A549 (cell line): Measurements from ENCODE around the gene TRAF7. TPM values are rescaled to one million over a fixed set of nuclear protein-coding genes. Genes with fewer than 3 reads are reported as not detected.

Experiments
- ATAC-seq, 2 experiments: fragments of 200-7000 bp in 1 of 2; fragments of >200 bp in 1 of 2; cut with Nextera tagmentation in 1 of 2; cut with Tn5 transposase in 1 of 2; 3 replicates each; pipeline versions ENCODE4 v1.8.0 to v1.9.1; 2018 to 2020; ENCODE audit warnings: mild to moderate bottlenecking in 1 of 2, moderate library complexity in 1 of 2
- CTCF ChIA-PET: fragments of 300-600 bp; sonication (Branson Sonifier 250); formaldehyde crosslinking; extraction: SDS; loops from one replicate; lab custom pipeline; 2021; ENCODE audit warnings: antibody characterized with exemption, inconsistent platforms; lab: Yijun Ruan, JAX
- POLR2A ChIA-PET: fragments of 350-600 bp; formaldehyde crosslinking; extraction: SDS; loops from one replicate; lab custom pipeline; 2021; ENCODE audit warnings: antibody characterized with exemption, inconsistent platforms; lab: Yijun Ruan, JAX
- DNase-seq, 2 experiments: peaks; one replicate each; pipeline versions ENCODE4 v3.0.0 to v3.0.0-alpha.2; 2011 to 2016; ENCODE audit warnings: low read depth in 1 of 2, low spot score in 1 of 2
- FAIRE-seq: peaks from 2 replicates; lab custom pipeline; 2011; peaks lifted over from hg19 to GRCh38; lab: Jason Lieb, UNC
- H3K27ac ChIP-seq, 2 experiments: fragments of >200 bp; sonication (Bioruptor Twin); formaldehyde crosslinking; 3 replicates each; pipeline ENCODE4 v1.5.1; 2016 to 2017
- H3K4me1 ChIP-seq: fragments of >200 bp; sonication (Bioruptor Twin); formaldehyde crosslinking; 3 replicates; pipeline ENCODE4 v1.6.1; 2016
- H3K4me2 ChIP-seq: fragments of >200 bp; sonication (Bioruptor Twin); formaldehyde crosslinking; 3 replicates; pipeline ENCODE4 v1.6.1; 2016
- H3K4me3 ChIP-seq: fragments of >200 bp; sonication (Bioruptor Twin); formaldehyde crosslinking; 3 replicates; pipeline ENCODE4 v1.5.1; 2016
- H3K9me3 ChIP-seq: fragments of >200 bp; sonication (Bioruptor Twin); formaldehyde crosslinking; 3 replicates; pipeline ENCODE4 v1.6.1; 2016
- CEBPB ChIP-seq, 2 experiments: fragments of >200 bp in 1 of 2; sonication (Bioruptor Twin) in 1 of 2; formaldehyde crosslinking in 1 of 2; IDR thresholded peaks; 2 replicates each; pipeline ENCODE4 v1.6.1; 2012 to 2016
- CHD4 ChIP-seq: fragments of 200-600 bp; sonication (generic); IDR thresholded peaks from 2 replicates; pipeline ENCODE4 v1.6.1; 2016; ENCODE audit warnings: antibody characterized with exemption, mild to moderate bottlenecking, borderline replicate concordance
- CTCF ChIP-seq: fragments of >200 bp; sonication (Bioruptor Twin); formaldehyde crosslinking; IDR thresholded peaks from 3 replicates; pipeline ENCODE4 v1.5.1; 2016
- E2F6 ChIP-seq: IDR thresholded peaks from 2 replicates; pipeline ENCODE4 v1.6.1; 2012; ENCODE audit warnings: low read depth, borderline replicate concordance
- EHF ChIP-seq: fragments of 250-450 bp; sonication (Bioruptor Pico); IDR thresholded peaks from 2 replicates; pipeline ENCODE4 v1.5.0; 2020; ENCODE audit warnings: mild to moderate bottlenecking
- EHMT2 ChIP-seq: fragments of 200-600 bp; sonication (generic); IDR thresholded peaks from 2 replicates; pipeline ENCODE4 v1.6.1; 2016; ENCODE audit warnings: antibody characterized with exemption, low read depth, mild to moderate bottlenecking, moderate library complexity
- EP300 ChIP-seq, 2 experiments: fragments of >200 bp; sonication (Bioruptor Twin); formaldehyde crosslinking; IDR thresholded peaks; 2 replicates in 1 of 2; 3 replicates in 1 of 2; pipeline ENCODE4 v1.6.1; 2016 to 2017
- FOSB ChIP-seq: fragments of 250-450 bp; sonication (Bioruptor Pico); IDR thresholded peaks from 2 replicates; pipeline ENCODE4 v1.5.0; 2020; ENCODE audit warnings: mild to moderate bottlenecking, moderate library complexity
- FOSL2 ChIP-seq, 2 experiments: fragments of 450-650 bp in 1 of 2; fragments of >200 bp in 1 of 2; sonication (Bioruptor Twin) in 1 of 2; formaldehyde crosslinking; IDR thresholded peaks; 2 replicates each; pipeline versions ENCODE4 v1.5.0 to v1.6.1; 2016 to 2020; ENCODE audit warnings: mild to moderate bottlenecking in 1 of 2, moderate library complexity in 1 of 2
- FOXS1 ChIP-seq: fragments of 250-450 bp; sonication (Bioruptor Pico); IDR thresholded peaks from 2 replicates; pipeline ENCODE4 v1.5.0; 2020; ENCODE audit warnings: mild to moderate bottlenecking, moderate library complexity
- HDAC2 ChIP-seq: fragments of 200-600 bp; sonication (generic); IDR thresholded peaks from 2 replicates; pipeline ENCODE4 v1.6.1; 2016
- HES2 ChIP-seq: fragments of >200 bp; sonication (Bioruptor Twin); formaldehyde crosslinking; IDR thresholded peaks from 2 replicates; pipeline ENCODE4 v1.6.1; 2016
- HOXA7 ChIP-seq: fragments of 250-450 bp; sonication (Bioruptor Pico); IDR thresholded peaks from 2 replicates; pipeline ENCODE4 v1.5.0; 2020; ENCODE audit warnings: mild to moderate bottlenecking, moderate library complexity
- KDM1A ChIP-seq: fragments of 200-600 bp; sonication (generic); IDR thresholded peaks from 2 replicates; pipeline ENCODE4 v1.6.1; 2016; ENCODE audit warnings: low read depth, mild to moderate bottlenecking
- MYC ChIP-seq: IDR thresholded peaks from 2 replicates; pipeline ENCODE4 v1.6.1; 2012; ENCODE audit warnings: mild to moderate bottlenecking, inconsistent platforms, low read length, improper control_type of control experiment, borderline replicate concordance
- NFE2L2 ChIP-seq: fragments of 150-350 bp; conservative IDR thresholded peaks from 2 replicates; pipeline ENCODE4 v1.6.1; 2014; ENCODE audit warnings: low read length
- NPAS2 ChIP-seq: fragments of 250-450 bp; sonication (Bioruptor Pico); IDR thresholded peaks from 2 replicates; pipeline ENCODE4 v1.8.0; 2022; ENCODE audit warnings: mild to moderate bottlenecking, moderate library complexity, borderline replicate concordance
- POLR2A ChIP-seq: IDR thresholded peaks from 2 replicates; pipeline ENCODE4 v1.6.1; 2012; ENCODE audit warnings: mild to moderate bottlenecking, low read length
- RAD21 ChIP-seq, 2 experiments: fragments of >200 bp in 1 of 2; sonication (Bioruptor Twin) in 1 of 2; formaldehyde crosslinking in 1 of 2; IDR thresholded peaks in 1 of 2; conservative IDR thresholded peaks in 1 of 2; 2 replicates in 1 of 2; 3 replicates in 1 of 2; pipeline ENCODE4 v1.6.1; 2012 to 2018; ENCODE audit warnings: inconsistent platforms in 1 of 2
- RARB ChIP-seq: fragments of 250-450 bp; sonication (Bioruptor Pico); IDR thresholded peaks from 2 replicates; pipeline ENCODE4 v1.8.0; 2021; ENCODE audit warnings: mild to moderate bottlenecking, moderate library complexity
- RCOR1 ChIP-seq: fragments of 150-350 bp; IDR thresholded peaks from 2 replicates; pipeline ENCODE4 v1.6.1; 2014; ENCODE audit warnings: antibody characterized with exemption, low read length, low read depth
- RNF2 ChIP-seq: fragments of 200-600 bp; sonication (generic); IDR thresholded peaks from 2 replicates; pipeline ENCODE4 v1.6.1; 2016; ENCODE audit warnings: low read depth, mild to moderate bottlenecking, antibody characterized with exemption, moderate library complexity, borderline replicate concordance
- SREBF2 ChIP-seq: fragments of 450-650 bp; IDR thresholded peaks from 2 replicates; pipeline ENCODE4 v1.6.1; 2014; ENCODE audit warnings: mild to moderate bottlenecking, moderate library complexity
- TFCP2L1 ChIP-seq: fragments of 250-450 bp; sonication (Bioruptor Pico); IDR thresholded peaks from 2 replicates; pipeline ENCODE4 v1.5.0; 2021; ENCODE audit warnings: mild to moderate bottlenecking
- USF2 ChIP-seq: fragments of 450-650 bp; IDR thresholded peaks from 2 replicates; pipeline ENCODE4 v1.6.1; 2014; ENCODE audit warnings: antibody characterized with exemption
- ZC3H11A ChIP-seq: fragments of 450-650 bp; IDR thresholded peaks from 2 replicates; pipeline ENCODE4 v1.6.1; 2014; ENCODE audit warnings: antibody characterized with exemption, mild to moderate bottlenecking
- ZNF302 ChIP-seq: fragments of 250-450 bp; sonication (Bioruptor Pico); IDR thresholded peaks from 2 replicates; pipeline ENCODE4 v1.9.0; 2021; ENCODE audit warnings: inconsistent platforms, mild to moderate bottlenecking, moderate library complexity
- ZSCAN20 ChIP-seq: fragments of 250-450 bp; sonication (Bioruptor Pico); IDR thresholded peaks from 2 replicates; pipeline ENCODE4 v1.8.0; 2022; ENCODE audit warnings: mild to moderate bottlenecking, moderate library complexity
- WGBS: methylation state at CpG from one replicate; pipeline ENCODE4 v1.1.6; 2017; ENCODE audit errors: missing lambda C conversion rate; 5-methylcytosine and 5-hydroxymethylcytosine counted together
- polyA plus RNA-seq, 4 experiments: library from polyadenylated mRNA; depleted of rRNA in 3 of 4; stranded (reverse); fragments of >200 nt; fragmentation: RNase III in 1 of 4; extraction: RNeasy Plus Mini Kit Qiagen cat#74134 plus additional on column Dnase treatment in 1 of 4; gene quantifications; 2 replicates in 3 of 4; 3 replicates in 1 of 4; pipeline ENCODE4 v1.2.3, GENCODE V29; 2011 to 2017
- TF ChIP-seq, protein P1 (sequence below): fragments of 250-450 bp; sonication (Bioruptor Pico); IDR thresholded peaks from 2 replicates; pipeline ENCODE4 v1.5.0; 2021; ENCODE audit warnings: mild to moderate bottlenecking, moderate library complexity, borderline replicate concordance

The TRAF7 gene
- polyA plus RNA-seq, 2 of the 4 experiments (the other 2 are of a cell fraction) = 31.9 to 50.0 TPM

DNA sequence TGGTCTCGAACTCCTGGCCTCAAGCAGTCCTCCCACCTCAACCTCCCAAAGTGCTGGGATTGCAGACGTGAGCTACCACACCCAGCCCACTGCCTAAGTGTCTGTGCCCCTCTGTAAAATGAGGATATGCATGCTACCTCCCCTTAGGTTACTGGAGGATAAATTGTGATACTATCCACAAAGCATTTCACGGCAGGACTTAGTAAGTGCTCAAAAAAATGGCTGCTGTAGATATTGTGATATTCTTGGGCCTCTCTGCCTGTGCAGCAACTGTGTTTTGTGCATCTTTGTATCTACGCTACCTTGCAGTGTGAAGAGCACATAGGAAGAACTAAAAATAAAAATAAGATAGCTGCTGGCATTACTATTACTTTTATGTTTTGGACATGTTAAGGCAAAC is 42.7 kb downstream of the TRAF7 start:
- 72% methylated on average over 4 of the region's 4 CpGs for WGBS
- 0 out of 6 replicates have a peak overlapping the region, but pooled peaks of 1 of the 2 experiments have one; percentile 6 for H3K27ac ChIP-seq
- FAIRE-seq = no peak
- no peaks in the 10 kb centered on the region for H3K9me3 ChIP-seq
- ChIA-PET POLR2A (interaction anchor here (1.0 to 1.5 kb wide), 2 partner anchors 43 to 53 kb away, joined by 3 read pairs; partner anchors contain the start of genes ECI1 and TRAF7), CTCF (interaction anchor here (5.0 kb wide), 1 partner anchor 53 kb away, joined by 33 read pairs; the partner anchor contains the start of gene ECI1)
- H3K4me1 ChIP-seq = peaks cover 18% of the 10 kb centered on the region
- TF ChIP-seq RCOR1 = no peak
- TF ChIP-seq, protein P1, sequence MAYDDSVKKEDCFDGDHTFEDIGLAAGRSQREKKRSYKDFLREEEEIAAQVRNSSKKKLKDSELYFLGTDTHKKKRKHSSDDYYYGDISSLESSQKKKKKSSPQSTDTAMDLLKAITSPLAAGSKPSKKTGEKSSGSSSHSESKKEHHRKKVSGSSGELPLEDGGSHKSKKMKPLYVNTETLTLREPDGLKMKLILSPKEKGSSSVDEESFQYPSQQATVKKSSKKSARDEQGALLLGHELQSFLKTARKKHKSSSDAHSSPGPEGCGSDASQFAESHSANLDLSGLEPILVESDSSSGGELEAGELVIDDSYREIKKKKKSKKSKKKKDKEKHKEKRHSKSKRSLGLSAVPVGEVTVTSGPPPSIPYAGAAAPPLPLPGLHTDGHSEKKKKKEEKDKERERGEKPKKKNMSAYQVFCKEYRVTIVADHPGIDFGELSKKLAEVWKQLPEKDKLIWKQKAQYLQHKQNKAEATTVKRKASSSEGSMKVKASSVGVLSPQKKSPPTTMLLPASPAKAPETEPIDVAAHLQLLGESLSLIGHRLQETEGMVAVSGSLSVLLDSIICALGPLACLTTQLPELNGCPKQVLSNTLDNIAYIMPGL = no peak
- TF ChIP-seq FOSB (CRISPR knock-in tag) = no peak
- TF ChIP-seq ZNF302 (CRISPR knock-in tag) = no peak
- TF ChIP-seq KDM1A = no peak
- no peak for TF ChIP-seq CHD4
- TF ChIP-seq POLR2A = no peak
- TF ChIP-seq HOXA7 = no peak
- TF ChIP-seq CEBPB (IDR thresholded peaks at IDR 0.05) = no peak
- TF ChIP-seq, all 56 proteins: peak for 0
- no peak for DNase-seq
- Histone ChIP-seq H3K4me2 (no peak overlapping the region), H3K4me3 (no peak overlapping the region)
- no peak for ATAC-seq

DNA sequence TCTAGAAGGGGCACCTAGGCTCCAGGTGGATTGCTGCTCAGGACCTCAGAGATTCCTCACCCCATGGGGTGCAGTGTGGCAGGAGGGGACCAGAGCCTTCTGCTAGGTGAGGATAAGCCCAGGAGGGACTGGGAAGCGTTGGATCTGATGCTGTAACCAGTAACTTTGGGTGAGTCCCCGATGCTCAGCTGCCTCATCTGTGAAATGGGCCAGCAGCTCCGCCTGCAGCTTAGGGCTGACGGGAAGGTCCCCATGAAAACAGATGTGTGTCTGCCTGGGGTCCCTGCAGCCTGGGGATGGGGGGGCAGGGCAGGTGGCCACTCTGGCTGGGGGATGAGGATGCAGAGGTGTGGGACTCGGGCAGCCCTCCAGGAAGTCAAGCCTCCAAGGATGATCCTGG is 43.5 kb downstream of the TRAF7 start:
- Histone ChIP-seq H3K4me3 (no peak overlapping the region), H3K4me1 (peaks cover 17% of the 10 kb centered on the region), H3K9me3 (no peaks in the 10 kb centered on the region), H3K4me2 (no peak overlapping the region), H3K27ac (no peak overlapping the region)
- no peak for TF ChIP-seq EHF (CRISPR knock-in tag)
- TF ChIP-seq E2F6 = no peak
- no peak for TF ChIP-seq FOXS1 (CRISPR knock-in tag)
- no peak for TF ChIP-seq HDAC2
- no peak for TF ChIP-seq RNF2
- no peak for TF ChIP-seq CEBPB (IDR thresholded peaks at IDR 0.05)
- no peak for TF ChIP-seq EHMT2
- no peak for TF ChIP-seq MYC
- no peak for TF ChIP-seq RARB (CRISPR knock-in tag)
- TF ChIP-seq EP300 (IDR thresholded peaks at IDR 0.05) = no peak
- TF ChIP-seq POLR2A = no peak
- TF ChIP-seq HES2 = no peak
- TF ChIP-seq FOSB (CRISPR knock-in tag) = no peak
- no peak for TF ChIP-seq FOSL2 (IDR thresholded peaks at IDR 0.05)
- no peak for TF ChIP-seq FOSL2 (CRISPR knock-in tag; IDR thresholded peaks at IDR 0.05)
- TF ChIP-seq ZC3H11A = no peak
- CTCF ChIA-PET = interaction anchor here (1.1 to 1.2 kb wide), 3 partner anchors 10 to 262 kb away, joined by 3 read pairs; no protein-coding TSS in a partner anchor
- FAIRE-seq (no peak), DNase-seq (no peak), ATAC-seq (no peak)
- WGBS = 86% methylated on average over 1 of the region's 5 CpGs
- POLR2A ChIA-PET = interaction anchor here (1.0 to 1.8 kb wide), 2 partner anchors 44 to 52 kb away, joined by 3 to 4 read pairs; partner anchors contain the start of genes ECI1 and TRAF7

DNA sequence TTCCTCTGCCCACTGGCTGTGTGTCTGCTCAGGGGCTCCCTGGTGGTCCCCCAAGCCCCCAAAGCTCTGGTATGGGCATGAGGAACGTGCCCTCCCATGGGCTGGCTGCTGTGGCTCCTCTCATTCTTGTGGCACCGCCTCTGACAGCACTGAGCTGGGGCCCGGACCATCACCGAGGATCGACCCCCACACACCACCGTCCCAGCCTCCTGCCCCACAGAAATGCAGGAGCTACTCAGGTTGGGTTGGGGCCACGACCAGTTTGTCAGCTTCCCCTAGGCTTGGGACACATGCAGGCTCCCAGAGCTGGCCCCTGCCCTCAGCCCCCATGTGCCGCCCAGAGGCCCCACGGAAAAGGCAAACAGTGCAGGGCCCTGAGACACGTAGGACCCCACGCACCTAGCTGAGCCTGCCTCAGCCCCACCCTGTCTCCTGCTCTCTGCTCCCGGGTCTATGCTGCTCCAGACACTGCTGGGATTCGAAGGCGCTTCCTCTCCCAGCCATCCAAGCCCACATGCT is 44.1 kb downstream of the TRAF7 start:
- H3K27ac ChIP-seq = no peak overlapping the region
- ChIA-PET POLR2A (interaction anchor here (1.8 kb wide), 1 partner anchor 44 kb away, joined by 4 read pairs; the partner anchor contains the start of gene TRAF7), CTCF (interaction anchor here (1.1 to 1.2 kb wide), 3 partner anchors 11 to 262 kb away, joined by 3 read pairs; no protein-coding TSS in a partner anchor)
- no peak overlapping the region for H3K4me2 ChIP-seq
- WGBS = 85% methylated on average over 14 of the region's 14 CpGs
- DNase-seq = no peak
- H3K9me3 ChIP-seq = no peaks in the 10 kb centered on the region
- H3K4me3 ChIP-seq = no peak overlapping the region
- FAIRE-seq = no peak
- peaks cover 11% of the 10 kb centered on the region for H3K4me1 ChIP-seq
- ATAC-seq = no peak
- TF ChIP-seq EHF (CRISPR knock-in tag) (no peak), NPAS2 (no peak), RARB (CRISPR knock-in tag) (no peak), ZC3H11A (no peak), SREBF2 (no peak), NFE2L2 (no peak), TFCP2L1 (CRISPR knock-in tag) (no peak), CTCF (no peak), POLR2A (no peak), ZSCAN20 (CRISPR knock-in tag) (no peak), KDM1A (no peak), USF2 (no peak), RAD21 (conservative IDR thresholded peaks at IDR 0.05 in 1 of 2, IDR thresholded peaks at IDR 0.05 in 1 of 2) (no peak)
